Glutamatergic neuron (in vitro differentiated cells): ENCODE results near the gene SFXN2. TPM values are rescaled to one million over a fixed set of nuclear protein-coding genes. Genes with fewer than 3 reads are reported as not detected.
"Not testable (repeated sequence)": the region's sequence is repeated elsewhere in the genome, so short reads cannot be mapped to it uniquely, and the experiment has no call there.

Experiments
- DNase-seq: peaks from one replicate; pipeline ENCODE4 v3.0.0; 2022
- H3K27ac Mint-ChIP-seq: one replicate; pipeline ENCODE4 v1.8.0; 2020; ENCODE audit warnings: mild to moderate bottlenecking, mixed read lengths, inconsistent platforms; ENCODE audit not compliant: unreplicated experiment
- H3K27me3 Mint-ChIP-seq: one replicate; pipeline ENCODE4 v1.8.0; 2020; ENCODE audit warnings: mild to moderate bottlenecking, moderate library complexity, mixed read lengths, inconsistent platforms; ENCODE audit not compliant: unreplicated experiment
- H3K36me3 Mint-ChIP-seq: one replicate; pipeline ENCODE4 v1.8.0; 2020; ENCODE audit warnings: mild to moderate bottlenecking, mixed read lengths, inconsistent platforms; ENCODE audit not compliant: unreplicated experiment
- H3K4me1 Mint-ChIP-seq: one replicate; pipeline ENCODE4 v1.8.0; 2020; ENCODE audit warnings: mild to moderate bottlenecking, low read depth, mixed read lengths, inconsistent platforms; ENCODE audit not compliant: unreplicated experiment
- H3K4me3 Mint-ChIP-seq: one replicate; pipeline ENCODE4 v1.8.0; 2020; ENCODE audit warnings: mild to moderate bottlenecking, mixed read lengths, inconsistent platforms; ENCODE audit not compliant: unreplicated experiment
- H3K9me3 Mint-ChIP-seq: one replicate; pipeline ENCODE4 v1.8.0; 2020; ENCODE audit warnings: mild to moderate bottlenecking, moderate library complexity, mixed read lengths, inconsistent platforms; ENCODE audit not compliant: unreplicated experiment
- total RNA-seq: library from RNA; stranded (reverse); fragmentation: NEBNext Ultra II Directional; extraction: Animal tissue kit (Norgen Biotek cat#: 25700); gene quantifications from one replicate; pipeline ENCODE4 v1.2.1, GENCODE V29; 2021; ENCODE audit not compliant: unreplicated experiment
- TF ChIP-seq, protein P1 (sequence below): fragments of 200-600 bp; sonication (generic); IDR thresholded peaks from one replicate; pipeline ENCODE4 v1.5.0; 2021; ENCODE audit not compliant: partially characterized antibody, unreplicated experiment

Gene SFXN2
- total RNA-seq, 1 donor from 2014 or later, result 5.4 TPM

DNA sequence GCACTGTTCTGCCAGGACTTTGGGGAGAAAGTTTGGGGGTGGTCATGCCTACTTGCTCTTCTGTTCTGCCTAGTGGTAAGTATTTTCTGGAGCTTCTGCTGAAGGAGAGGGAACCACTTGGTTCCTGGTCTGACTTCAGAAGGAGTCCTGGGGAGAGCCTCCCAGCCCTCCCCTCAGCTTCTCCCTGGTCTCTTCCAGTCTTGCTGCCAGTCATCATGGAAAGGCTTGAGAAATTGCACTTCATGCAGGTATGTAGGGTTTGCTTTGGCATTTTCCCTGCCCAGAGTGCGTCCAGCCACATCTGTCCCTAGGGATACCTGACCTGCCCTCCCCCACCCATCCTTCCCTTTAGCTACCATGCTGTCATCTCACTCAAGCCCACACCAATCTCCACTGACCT, 18.2 kb downstream of the SFXN2 start:
- no peaks in the 10 kb centered on the region for H3K36me3 Mint-ChIP-seq
- no peak overlapping the region for H3K27ac Mint-ChIP-seq
- peaks cover 9% of the 10 kb centered on the region for H3K27me3 Mint-ChIP-seq

DNA sequence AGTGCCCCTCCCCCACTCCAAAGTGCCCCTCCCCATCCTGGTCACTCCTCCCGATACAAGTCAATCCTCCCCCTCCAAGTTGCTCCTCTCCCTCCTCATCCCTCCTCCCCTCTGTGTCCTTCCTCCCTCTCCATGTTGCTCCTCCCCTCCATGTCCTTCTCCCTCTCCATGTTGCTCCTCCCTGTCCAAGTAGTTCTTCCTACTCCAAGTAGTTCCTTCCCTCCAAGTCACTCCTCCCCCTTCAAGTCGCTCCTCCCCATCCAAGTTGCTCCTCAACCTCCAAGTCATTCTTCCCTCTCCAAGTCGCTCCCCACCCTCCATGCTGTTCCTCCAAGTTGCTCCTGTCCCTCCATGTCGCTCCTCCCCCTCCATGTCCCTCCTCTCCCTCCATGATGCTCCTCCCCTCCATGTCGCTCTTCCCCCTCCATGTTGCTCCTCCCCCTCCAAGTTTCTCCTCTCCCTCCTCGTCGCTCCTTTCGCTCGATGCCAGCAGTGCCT, 20.7 kb downstream of the SFXN2 start:
- peaks cover 3% of the 10 kb centered on the region for H3K27me3 Mint-ChIP-seq
- no peaks in the 10 kb centered on the region for H3K36me3 Mint-ChIP-seq
- H3K9me3 Mint-ChIP-seq, result peaks cover 2% of the 10 kb centered on the region
- no peaks in the 10 kb centered on the region for H3K4me1 Mint-ChIP-seq
- H3K4me3 Mint-ChIP-seq, result no peak overlapping the region
- TF ChIP-seq, protein P1, sequence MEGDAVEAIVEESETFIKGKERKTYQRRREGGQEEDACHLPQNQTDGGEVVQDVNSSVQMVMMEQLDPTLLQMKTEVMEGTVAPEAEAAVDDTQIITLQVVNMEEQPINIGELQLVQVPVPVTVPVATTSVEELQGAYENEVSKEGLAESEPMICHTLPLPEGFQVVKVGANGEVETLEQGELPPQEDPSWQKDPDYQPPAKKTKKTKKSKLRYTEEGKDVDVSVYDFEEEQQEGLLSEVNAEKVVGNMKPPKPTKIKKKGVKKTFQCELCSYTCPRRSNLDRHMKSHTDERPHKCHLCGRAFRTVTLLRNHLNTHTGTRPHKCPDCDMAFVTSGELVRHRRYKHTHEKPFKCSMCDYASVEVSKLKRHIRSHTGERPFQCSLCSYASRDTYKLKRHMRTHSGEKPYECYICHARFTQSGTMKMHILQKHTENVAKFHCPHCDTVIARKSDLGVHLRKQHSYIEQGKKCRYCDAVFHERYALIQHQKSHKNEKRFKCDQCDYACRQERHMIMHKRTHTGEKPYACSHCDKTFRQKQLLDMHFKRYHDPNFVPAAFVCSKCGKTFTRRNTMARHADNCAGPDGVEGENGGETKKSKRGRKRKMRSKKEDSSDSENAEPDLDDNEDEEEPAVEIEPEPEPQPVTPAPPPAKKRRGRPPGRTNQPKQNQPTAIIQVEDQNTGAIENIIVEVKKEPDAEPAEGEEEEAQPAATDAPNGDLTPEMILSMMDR, result no peak
- peak overlapping the region; percentile 22 for H3K27ac Mint-ChIP-seq
- no peak for DNase-seq

More for the DNA sequence above, 18.2 kb downstream of the SFXN2 start:
- Mint-ChIP-seq H3K4me3 (no peak overlapping the region), H3K9me3 (peaks cover 2% of the 10 kb centered on the region), H3K4me1 (no peaks in the 10 kb centered on the region)
- TF ChIP-seq, protein P1, result no peak
- DNase-seq, result no peak

DNA sequence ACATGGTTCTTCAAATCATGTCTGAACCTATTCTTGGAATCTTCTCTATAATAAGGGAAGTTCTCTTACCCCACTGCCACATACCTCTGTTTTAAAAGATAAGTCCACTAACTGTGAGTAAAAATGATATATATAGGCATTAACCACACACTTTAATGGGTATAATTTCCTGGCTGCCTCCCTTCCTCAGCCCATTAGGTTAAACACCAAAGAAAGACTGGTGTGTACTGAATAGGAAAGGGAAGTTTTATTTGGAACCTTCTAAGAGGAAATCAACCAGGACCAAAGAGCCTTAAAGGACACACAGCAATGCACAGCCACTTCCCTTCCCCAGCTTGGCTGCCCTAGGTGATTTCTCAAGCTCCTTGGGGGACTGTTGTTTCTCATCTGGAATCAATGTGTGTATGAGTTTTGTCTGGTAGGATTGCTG, 24.3 kb downstream of the SFXN2 start:
- Mint-ChIP-seq H3K9me3 (peaks cover 2% of the 10 kb centered on the region), H3K27me3 (peaks cover 6% of the 10 kb centered on the region), H3K36me3 (no peaks in the 10 kb centered on the region), H3K4me1 (no peaks in the 10 kb centered on the region), H3K4me3 (no peak overlapping the region), H3K27ac (no peak overlapping the region)
- TF ChIP-seq, protein P1, result no peak
- no peak for DNase-seq

DNA sequence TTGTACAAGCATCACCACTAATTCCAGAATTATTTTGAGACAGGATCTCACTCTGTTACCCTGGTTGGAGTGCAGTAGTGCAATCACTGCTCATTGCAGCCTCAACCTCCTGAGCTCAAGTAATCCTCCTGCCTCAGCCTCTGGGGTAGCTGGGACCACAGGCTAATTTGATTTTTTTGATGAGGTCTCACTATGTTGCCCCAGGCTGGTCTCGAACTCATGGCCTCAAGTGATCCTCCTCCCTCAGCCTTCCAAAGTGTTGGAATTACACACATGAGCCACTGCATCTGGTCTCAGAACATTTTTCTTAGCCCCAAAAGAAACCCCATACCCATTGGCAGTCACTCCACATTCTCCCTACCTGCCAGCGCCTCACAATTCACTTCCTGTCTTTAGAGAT, 25.8 kb downstream of the SFXN2 start:
- H3K4me1 Mint-ChIP-seq, result peaks cover 9% of the 10 kb centered on the region
- no peaks in the 10 kb centered on the region for H3K36me3 Mint-ChIP-seq
- peaks cover 4% of the 10 kb centered on the region for H3K9me3 Mint-ChIP-seq
- TF ChIP-seq, protein P1, result no peak
- H3K27me3 Mint-ChIP-seq, result peaks cover 6% of the 10 kb centered on the region
- DNase-seq, result no peak
- no peak overlapping the region for H3K4me3 Mint-ChIP-seq
- no peak overlapping the region for H3K27ac Mint-ChIP-seq

DNA sequence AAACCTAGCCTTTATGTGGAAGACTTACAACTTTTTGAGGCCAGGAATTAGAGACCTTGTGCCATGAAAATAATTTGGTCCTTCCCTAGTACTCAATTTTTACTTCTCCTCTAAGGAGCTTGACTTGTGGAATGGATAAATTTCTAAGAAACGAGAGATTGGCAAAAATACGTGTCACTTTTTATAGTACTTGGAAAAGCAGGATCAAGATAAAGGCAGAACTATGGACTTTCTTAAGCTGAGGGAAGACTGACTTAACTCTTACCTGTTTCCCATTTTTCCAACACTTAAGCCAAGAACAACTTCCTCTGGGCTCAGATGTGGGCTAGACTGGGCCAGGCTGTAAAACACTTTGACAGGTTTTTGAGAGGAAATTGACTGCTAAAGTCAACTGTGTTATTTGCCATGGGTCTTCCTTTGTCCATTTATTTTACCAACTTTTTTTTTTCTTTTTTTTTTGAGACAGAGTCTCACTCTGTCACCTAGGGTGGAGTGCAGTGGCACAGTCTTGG, 27.3 kb downstream of the SFXN2 start:
- Mint-ChIP-seq H3K4me3 (no peak overlapping the region), H3K4me1 (peaks cover 11% of the 10 kb centered on the region), H3K9me3 (peaks cover 4% of the 10 kb centered on the region), H3K36me3 (no peaks in the 10 kb centered on the region), H3K27ac (no peak overlapping the region), H3K27me3 (peaks cover 6% of the 10 kb centered on the region)
- TF ChIP-seq, protein P1, result no peak
- no peak for DNase-seq

DNA sequence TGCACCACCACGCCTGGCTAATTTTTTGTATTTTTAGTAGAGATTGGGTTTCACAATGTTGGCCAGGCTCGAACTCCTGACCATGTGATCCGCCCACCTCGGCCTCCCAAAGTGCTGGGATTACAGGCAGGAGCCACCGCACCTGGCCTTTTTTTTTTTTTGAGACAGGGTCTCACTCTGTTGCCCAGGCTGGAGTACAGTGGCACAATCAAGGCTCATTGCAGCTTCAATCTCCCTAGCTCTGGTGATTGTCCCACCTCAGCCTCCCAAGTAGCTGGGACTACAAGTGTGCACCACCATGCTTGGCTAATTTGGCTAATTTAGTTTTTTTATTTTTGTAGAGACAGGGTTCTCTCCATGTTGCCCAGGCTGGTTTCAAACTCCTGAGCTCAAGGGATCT, 27.9 kb downstream of the SFXN2 start:
- not testable (repeated sequence) for H3K4me3 Mint-ChIP-seq, DNase-seq, H3K9me3 Mint-ChIP-seq, H3K27ac Mint-ChIP-seq, H3K36me3 Mint-ChIP-seq, H3K27me3 Mint-ChIP-seq
- H3K4me1 Mint-ChIP-seq, result peaks cover 11% of the 10 kb centered on the region
